LNCAP (cell line): ENCODE measurements around the gene AP2M1.

Experiments used
- CTCF ChIP-seq: fragments of 450-650 bp; IDR thresholded peaks from 2 replicates; pipeline ENCODE4 v1.5.1; 2017; ENCODE audit warnings: mild to moderate bottlenecking

AP2M1 gene

GRCh38 chr3:184174646-184175492 lies at the start of gene AP2M1:
TSS of gene AP2M1 (plus strand) at chr3:184174855. CDS start at chr3:184176994, 2,139 bp downstream.
- TF ChIP-seq CTCF, result no peak; the same call in 1 of the 2 replicates

DNA sequence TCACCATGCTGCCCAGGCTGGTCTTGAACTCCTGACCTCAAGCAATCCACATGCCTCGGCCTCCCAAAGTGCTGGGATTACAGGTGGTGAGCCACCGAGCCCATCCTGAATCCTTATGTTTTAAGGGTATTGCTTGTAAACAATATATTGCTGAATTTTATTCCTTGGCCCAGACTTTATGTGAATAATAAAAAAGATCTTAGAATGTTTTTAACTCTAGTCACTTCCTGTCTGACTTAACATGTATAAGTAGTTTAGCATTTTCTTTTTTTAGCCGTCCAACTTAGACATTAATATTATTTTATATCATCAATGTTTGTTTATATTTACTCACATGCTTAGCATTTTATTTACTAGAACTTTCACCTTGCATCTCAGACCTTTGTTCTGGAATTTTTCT lies 48.6 kb upstream of the AP2M1 start:
- no peak for TF ChIP-seq CTCF

- TF ChIP-seq CTCF, result peak; percentile 41; the same call in 1 of the 2 replicates
Measured at GRCh38 chr3:184129012-184129411, 45.6 kb upstream of the AP2M1 start.

DNA sequence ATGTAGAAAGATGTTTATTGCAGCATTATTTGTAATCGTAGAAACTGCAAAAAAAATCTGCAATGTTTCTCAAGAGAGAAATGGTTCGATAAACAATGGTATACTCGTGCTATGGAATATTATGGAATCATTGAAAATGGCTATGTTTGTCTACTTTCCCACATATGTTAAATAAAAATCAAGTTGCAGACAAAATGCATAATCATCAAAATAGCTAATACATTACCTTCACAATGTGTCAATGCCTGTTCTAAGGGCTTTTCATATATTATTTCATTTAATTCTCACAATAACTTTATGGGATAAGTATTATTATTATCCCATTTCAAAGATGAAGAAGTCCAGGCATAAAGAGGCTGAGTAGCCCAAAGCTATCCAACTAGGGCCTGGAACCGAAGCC lies 41.7 kb upstream of the AP2M1 start:
- no peak for TF ChIP-seq CTCF

GRCh38 chr3:184133840-184134745 lies 40.6 kb upstream of the AP2M1 start:
- no peak for TF ChIP-seq CTCF

DNA sequence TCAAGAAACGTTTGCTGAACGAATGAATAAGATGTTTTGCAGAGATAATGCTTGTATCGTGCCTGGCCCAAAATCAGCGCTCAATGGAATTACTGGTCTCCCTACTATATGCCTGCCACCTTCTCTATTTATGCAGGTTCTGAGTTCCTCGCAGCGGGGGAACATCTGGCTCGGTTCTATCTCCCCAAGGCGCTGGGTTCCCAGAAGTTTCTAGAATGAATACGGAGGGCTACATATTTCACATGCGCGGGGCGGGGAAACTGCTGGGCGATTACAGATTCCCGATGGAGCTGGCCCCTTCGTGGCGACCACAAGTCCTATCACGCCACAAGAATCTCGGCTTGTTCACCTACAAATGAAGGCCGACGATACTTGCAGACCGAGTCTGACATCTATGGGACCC lies 39.9 kb upstream of the AP2M1 start:
- TF ChIP-seq CTCF, result no peak

DNA sequence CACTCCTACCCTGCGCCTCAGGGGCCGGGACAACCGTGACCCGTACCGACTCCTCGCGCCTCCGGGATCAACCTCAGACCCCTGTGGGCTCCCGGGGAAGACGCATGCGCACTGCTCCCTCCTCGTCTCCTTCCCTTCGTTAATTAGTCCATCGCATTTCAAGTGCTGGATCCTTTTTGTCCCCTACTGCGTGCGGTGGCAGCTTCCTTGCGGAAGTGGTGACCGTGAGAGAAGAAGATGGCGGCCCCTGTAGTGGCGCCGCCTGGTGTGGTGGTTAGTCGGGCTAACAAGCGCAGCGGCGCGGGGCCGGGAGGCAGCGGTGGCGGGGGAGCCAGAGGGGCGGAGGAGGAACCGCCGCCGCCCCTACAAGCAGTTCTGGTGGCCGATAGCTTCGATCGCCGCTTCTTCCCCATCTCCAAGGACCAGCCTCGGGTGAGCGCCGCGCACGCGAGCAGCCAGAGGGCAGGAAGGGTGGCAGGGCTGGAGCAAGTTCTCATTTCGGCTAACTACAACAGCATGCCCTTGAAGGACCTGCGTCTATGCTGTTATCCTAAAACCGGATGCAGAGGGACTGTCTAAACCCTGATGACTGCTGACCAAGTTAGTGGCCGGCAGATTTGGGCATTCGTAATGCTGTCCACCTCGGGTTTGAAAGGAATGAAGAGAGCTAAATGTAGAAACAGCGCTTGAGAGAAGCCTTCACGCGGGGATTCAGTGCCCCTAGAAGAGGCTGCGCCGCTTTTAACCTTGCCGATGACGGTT lies 39.3 kb upstream of the AP2M1 start, which contains the start of gene EIF2B5:
Gene EIF2B5, plus strand, starts transcription at position 210 of the 762 bp plus-strand sequence. Its CDS starts 28 bp downstream, at position 238.
- peak; percentile 42; the same call in 1 of the 2 replicates for TF ChIP-seq CTCF
